Left ventricle myocardium inferior (tissue), 1 donor: Measurements from ENCODE around the gene TMEM192. TPM values are rescaled to one million over a fixed set of nuclear protein-coding genes. Genes with fewer than 3 reads are reported as not detected.
"Not testable (repeated sequence)": the region's sequence is repeated elsewhere in the genome, so short reads cannot be mapped to it uniquely, and the experiment has no call there.

Experiments used
- DNase-seq: peaks from one replicate; pipeline ENCODE4 v3.0.0-alpha.2; 2020
- H3K27ac ChIP-seq: fragments of 200-600 bp; replicated peaks from 2 replicates; pipeline ENCODE4 v1.8.0; 2021
- H3K27me3 ChIP-seq: fragments of 200-600 bp; 2 replicates; pipeline ENCODE4 v1.8.0; 2021; ENCODE audit warnings: low read depth
- H3K36me3 ChIP-seq: fragments of 200-600 bp; 2 replicates; pipeline ENCODE4 v1.8.0; 2021
- H3K4me1 ChIP-seq: fragments of 200-600 bp; 2 replicates; pipeline ENCODE4 v1.8.0; 2021
- H3K4me3 ChIP-seq: fragments of 200-600 bp; 2 replicates; pipeline ENCODE4 v1.8.0; 2021; ENCODE audit warnings: mild to moderate bottlenecking, moderate library complexity
- H3K9me3 ChIP-seq: fragments of 200-600 bp; replicated peaks from 2 replicates; pipeline ENCODE4 v1.8.0; 2021
- CTCF ChIP-seq: fragments of 200-600 bp; IDR thresholded peaks from 2 replicates; pipeline ENCODE4 v1.8.0; 2021; ENCODE audit warnings: antibody characterized with exemption, mild to moderate bottlenecking, borderline replicate concordance
- intact Hi-C: fragments of 100-400 bp; cut with micrococcal nuclease; formaldehyde crosslinking; loops from one replicate; pipeline ENCODE4 v1.11.0; 2022
- total RNA-seq: library from RNA; stranded (reverse); fragmentation: NEBNext Ultra II Directional; extraction: Animal tissue kit (Norgen Biotek cat#: 25700); gene quantifications from one replicate; pipeline ENCODE4 v1.2.1, GENCODE V29; 2021
- donor health status: DM: no; HTN: yes; CAD: no; lungs with severe emphysema.

TMEM192 gene
- total RNA-seq, 1 donor from 2014 or later, result 18.3 TPM

GRCh38 chr4:165095291-165095690, 17.4 kb downstream of the TMEM192 start:
- no peak for DNase-seq
- TF ChIP-seq CTCF, result no peak
- no peaks in the 10 kb centered on the region for H3K9me3 ChIP-seq
- no peaks in the 10 kb centered on the region for H3K27me3 ChIP-seq
- no peak overlapping the region for H3K27ac ChIP-seq
- intact Hi-C loops, result no loop called here
- H3K4me1 ChIP-seq, result no peaks in the 10 kb centered on the region
- H3K4me3 ChIP-seq, result no peak overlapping the region
- peaks cover 63% of the 10 kb centered on the region for H3K36me3 ChIP-seq

GRCh38 chr4:165094873-165095272, 17.8 kb downstream of the TMEM192 start:
- peaks cover 59% of the 10 kb centered on the region for H3K36me3 ChIP-seq
- DNase-seq, result no peak
- no peaks in the 10 kb centered on the region for H3K4me1 ChIP-seq
- no peak overlapping the region for H3K27ac ChIP-seq
- H3K4me3 ChIP-seq, result no peak overlapping the region
- no peak for TF ChIP-seq CTCF
- no peaks in the 10 kb centered on the region for H3K27me3 ChIP-seq
- intact Hi-C loops, result no loop called here
- H3K9me3 ChIP-seq, result no peaks in the 10 kb centered on the region

GRCh38 chr4:165092187-165092586, 20.5 kb downstream of the TMEM192 start:
- H3K9me3 ChIP-seq, H3K4me1 ChIP-seq, H3K4me3 ChIP-seq, H3K27ac ChIP-seq, DNase-seq, H3K27me3 ChIP-seq, intact Hi-C loops: not testable (repeated sequence)
- H3K36me3 ChIP-seq, result peaks cover 59% of the 10 kb centered on the region

- no peaks in the 10 kb centered on the region for H3K27me3 ChIP-seq
- no peak for DNase-seq
- no peak overlapping the region for H3K4me3 ChIP-seq
- no peaks in the 10 kb centered on the region for H3K4me1 ChIP-seq
- intact Hi-C loops, result no loop called here
- peaks cover 67% of the 10 kb centered on the region for H3K36me3 ChIP-seq
- no peak overlapping the region for H3K27ac ChIP-seq
- no peaks in the 10 kb centered on the region for H3K9me3 ChIP-seq
- TF ChIP-seq CTCF, result no peak
These were observed 24.3 kb downstream of the TMEM192 start for GRCh38 chr4:165088366-165088765.

GRCh38 chr4:165085946-165086345, 26.7 kb downstream of the TMEM192 start:
- no peak overlapping the region for H3K27ac ChIP-seq
- no peaks in the 10 kb centered on the region for H3K9me3 ChIP-seq
- intact Hi-C loops, result no loop called here
- H3K27me3 ChIP-seq, result no peaks in the 10 kb centered on the region
- no peak for TF ChIP-seq CTCF
- no peak for DNase-seq
- peaks cover 57% of the 10 kb centered on the region for H3K36me3 ChIP-seq
- no peaks in the 10 kb centered on the region for H3K4me1 ChIP-seq
- H3K4me3 ChIP-seq, result no peak overlapping the region

GRCh38 chr4:165084787-165085186, 27.9 kb downstream of the TMEM192 start:
- H3K4me3 ChIP-seq, H3K9me3 ChIP-seq, H3K27me3 ChIP-seq, DNase-seq, H3K4me1 ChIP-seq, intact Hi-C loops, H3K27ac ChIP-seq: not testable (repeated sequence)
- peaks cover 62% of the 10 kb centered on the region for H3K36me3 ChIP-seq

GRCh38 chr4:165079476-165079875, 33.2 kb downstream of the TMEM192 start:
- H3K4me1 ChIP-seq, result peaks cover 6% of the 10 kb centered on the region
- intact Hi-C loops, result no loop called here
- no peak for TF ChIP-seq CTCF
- H3K9me3 ChIP-seq, result no peaks in the 10 kb centered on the region
- no peak overlapping the region for H3K27ac ChIP-seq
- no peaks in the 10 kb centered on the region for H3K27me3 ChIP-seq
- DNase-seq, result peak; percentile 43
- H3K36me3 ChIP-seq, result peaks cover 46% of the 10 kb centered on the region
- no peak overlapping the region for H3K4me3 ChIP-seq
